Measurements from ENCODE around the gene KRT3. TPM values are rescaled to one million over a fixed set of nuclear protein-coding genes. Genes with fewer than 3 reads are reported as not detected.

KRT3 gene
- total RNA-seq, 1 experiment from 2014 or later = not detected

GRCh38 chr12:52759218-52759617 lies 36.7 kb downstream of the KRT3 start:
- H3K9ac ChIP-seq (ENCODE audit: low read length) = no peak overlapping the region

More at GRCh38 chr12:52759218-52759617, 36.7 kb downstream of the KRT3 start:
- Histone ChIP-seq H3K79me2 (ENCODE audit: insufficient read depth, low read length) (no peaks in the 10 kb centered on the region), H2AFZ (ENCODE audit: low read depth, low read length, poor library complexity, severe bottlenecking) (no peak overlapping the region), H3K27me3 (ENCODE audit: insufficient read depth, low read length) (peaks cover 42% of the 10 kb centered on the region), H3K4me1 (ENCODE audit: control insufficient read depth in 1 of 2, insufficient read depth in 2 of 2, low read length in 2 of 2) (no peaks in the 10 kb centered on the region), H3K27ac (ENCODE audit: low read depth, low read length) (no peak overlapping the region), H3K9me2 (ENCODE audit: insufficient read depth) (no peaks in the 10 kb centered on the region), H4K20me1 (ENCODE audit: insufficient read depth) (no peaks in the 10 kb centered on the region), H3K36me3 (ENCODE audit: control insufficient read depth in 1 of 2, insufficient read depth in 2 of 2, low read length in 2 of 2) (no peaks in the 10 kb centered on the region), H3K9me3 (ENCODE audit: control insufficient read depth in 1 of 2, insufficient read depth in 1 of 2, low read depth in 1 of 2, low read length in 2 of 2) (no peaks in the 10 kb centered on the region), H3K4me2 (ENCODE audit: low read length) (no peak overlapping the region), H3K4me3 (replicated peaks in 1 of 2; ENCODE audit: low read depth in 1 of 2, low read length in 2 of 2) (no peak overlapping the region)
- DNase-seq (ENCODE audit: low read depth, low spot score) = no peak
- intact Hi-C loops (cut with micrococcal nuclease) = no loop called here
- ChIA-PET POLR2A (no interaction called here), CTCF (no interaction called here), RAD21 (ENCODE audit: low non-redundant PET in 1 of 2, low total read pairs in 2 of 2, uncharacterized antibody in 2 of 2, unreplicated experiment in 2 of 2) (no interaction called here)
- no peak for TF ChIP-seq CTCF (IDR thresholded peaks at IDR 0.05 in 2 of 3, conservative IDR thresholded peaks at IDR 0.05 in 1 of 3; ENCODE audit: borderline replicate concordance in 1 of 3, insufficient read depth in 1 of 3, low read depth in 2 of 3, low read length in 2 of 3)
- TF ChIP-seq EZH2phosphoT487 (IDR thresholded peaks at IDR 0.05; ENCODE audit: borderline replicate concordance) = no peak
- TF ChIP-seq SRF (IDR thresholded peaks at IDR 0.05; ENCODE audit: low read depth) = no peak
- no peak for TF ChIP-seq POLR2A (IDR thresholded peaks at IDR 0.05; ENCODE audit: borderline replicate concordance, extremely low read depth, insufficient read depth, insufficient read length)
- no peak for TF ChIP-seq SIN3A (IDR thresholded peaks at IDR 0.05; ENCODE audit: low read depth)
- TF ChIP-seq, protein P1, sequence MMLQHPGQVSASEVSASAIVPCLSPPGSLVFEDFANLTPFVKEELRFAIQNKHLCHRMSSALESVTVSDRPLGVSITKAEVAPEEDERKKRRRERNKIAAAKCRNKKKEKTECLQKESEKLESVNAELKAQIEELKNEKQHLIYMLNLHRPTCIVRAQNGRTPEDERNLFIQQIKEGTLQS (IDR thresholded peaks at IDR 0.05) = no peak
- TF ChIP-seq, protein P2, sequence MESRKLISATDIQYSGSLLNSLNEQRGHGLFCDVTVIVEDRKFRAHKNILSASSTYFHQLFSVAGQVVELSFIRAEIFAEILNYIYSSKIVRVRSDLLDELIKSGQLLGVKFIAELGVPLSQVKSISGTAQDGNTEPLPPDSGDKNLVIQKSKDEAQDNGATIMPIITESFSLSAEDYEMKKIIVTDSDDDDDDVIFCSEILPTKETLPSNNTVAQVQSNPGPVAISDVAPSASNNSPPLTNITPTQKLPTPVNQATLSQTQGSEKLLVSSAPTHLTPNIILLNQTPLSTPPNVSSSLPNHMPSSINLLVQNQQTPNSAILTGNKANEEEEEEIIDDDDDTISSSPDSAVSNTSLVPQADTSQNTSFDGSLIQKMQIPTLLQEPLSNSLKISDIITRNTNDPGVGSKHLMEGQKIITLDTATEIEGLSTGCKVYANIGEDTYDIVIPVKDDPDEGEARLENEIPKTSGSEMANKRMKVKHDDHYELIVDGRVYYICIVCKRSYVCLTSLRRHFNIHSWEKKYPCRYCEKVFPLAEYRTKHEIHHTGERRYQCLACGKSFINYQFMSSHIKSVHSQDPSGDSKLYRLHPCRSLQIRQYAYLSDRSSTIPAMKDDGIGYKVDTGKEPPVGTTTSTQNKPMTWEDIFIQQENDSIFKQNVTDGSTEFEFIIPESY (IDR thresholded peaks at IDR 0.05; ENCODE audit: extremely low read depth, insufficient replicate concordance, low read length) = no peak
- no peak for TF ChIP-seq JUND (IDR thresholded peaks at IDR 0.05)
- no TSS peak for BruUV-seq (replicated peaks)
- ATAC-seq = no peak

Measured in HCT116 (cell line).